HCT116 (cell line): Measurements from ENCODE around the gene KRTAP19-8.

ENCODE experiments used
- CEBPB ChIP-seq: IDR thresholded peaks from 2 replicates; pipeline ENCODE4 v1.6.1; 2012; ENCODE audit warnings: low read depth
- CTCF ChIP-seq, 3 experiments: fragments of 200-600 bp in 1 of 3; sonication (generic) in 1 of 3; IDR thresholded peaks in 2 of 3; conservative IDR thresholded peaks in 1 of 3; 2 replicates each; pipeline ENCODE4 v1.5.1; 2012 to 2017; ENCODE audit warnings: low read depth in 2 of 3, low read length in 2 of 3, antibody characterized with exemption in 1 of 3, borderline replicate concordance in 1 of 3, control low read depth in 1 of 3, mild to moderate bottlenecking in 1 of 3, mixed read lengths in 1 of 3, mixed run types in 1 of 3, moderate library complexity in 1 of 3; ENCODE audit not compliant: insufficient read depth in 1 of 3
- EZH2 ChIP-seq: fragments of 200-600 bp; sonication (generic); IDR thresholded peaks from 2 replicates; pipeline ENCODE4 v1.6.1; 2017; ENCODE audit warnings: antibody characterized with exemption, mixed run types
- EZH2phosphoT487 ChIP-seq: fragments of 200-600 bp; IDR thresholded peaks from 2 replicates; pipeline ENCODE4 v1.6.1; 2018; ENCODE audit warnings: antibody characterized with exemption, borderline replicate concordance
- POLR2A ChIP-seq: IDR thresholded peaks from 2 replicates; pipeline ENCODE4 v1.7.0; 2011; ENCODE audit warnings: borderline replicate concordance; ENCODE audit not compliant: insufficient read depth, insufficient read length; ENCODE audit errors: extremely low read depth
- POLR2AphosphoS5 ChIP-seq: IDR thresholded peaks from 2 replicates; pipeline ENCODE4 v1.6.1; 2011; ENCODE audit warnings: mild to moderate bottlenecking, low read depth, low read length, moderate library complexity
- RAD21 ChIP-seq: IDR thresholded peaks from 2 replicates; pipeline ENCODE4 v1.6.1; 2012; ENCODE audit warnings: low read depth, mild to moderate bottlenecking
- REST ChIP-seq: IDR thresholded peaks from 2 replicates; pipeline ENCODE4 v1.6.1; 2012; ENCODE audit warnings: low read depth
- SIN3A ChIP-seq: IDR thresholded peaks from 2 replicates; pipeline ENCODE4 v1.6.1; 2012; ENCODE audit warnings: low read depth
- YY1 ChIP-seq: IDR thresholded peaks from 2 replicates; pipeline ENCODE4 v1.6.1; 2011; ENCODE audit warnings: low read length, low read depth, moderate library complexity, mild to moderate bottlenecking; ENCODE audit not compliant: insufficient replicate concordance; ENCODE audit errors: extremely low read depth
- ZNF274 ChIP-seq: fragments of 200-500 bp; sonication (Bioruptor generic); IDR thresholded peaks from 2 replicates; pipeline ENCODE4 v1.6.1; 2014; ENCODE audit warnings: mild to moderate bottlenecking, low read depth, low read length, inconsistent platforms

GRCh38 chr21:31041295-31042079 lies 3.2 kb upstream of the KRTAP19-8 start:
- TF ChIP-seq POLR2AphosphoS5 (no peak), CTCF (IDR thresholded peaks at IDR 0.05 in 2 of 3, conservative IDR thresholded peaks at IDR 0.05 in 1 of 3; ENCODE audit: borderline replicate concordance in 1 of 3, insufficient read depth in 1 of 3, low read depth in 2 of 3, low read length in 2 of 3) (no peak), YY1 (no peak), EZH2phosphoT487 (no peak), RAD21 (no peak), CEBPB (no peak), SIN3A (no peak), ZNF274 (no peak), EZH2 (no peak), REST (no peak), POLR2A (no peak)
